A673 (cell line): Measurements from ENCODE around the gene RNU6-7. TPM values are rescaled to one million over a fixed set of nuclear protein-coding genes. Genes with fewer than 3 reads are reported as not detected.

Source experiments
- BruUV-seq: library from RNA; stranded (reverse); fragments of 400-500 nt; replicated peaks from 2 replicates; lab custom pipeline; 2021; lab: Mats Ljungman, UMichigan
- CTCF ChIA-PET: fragments of 300-600 bp; sonication (Branson Sonifier 250); formaldehyde crosslinking; loops from one replicate; lab custom pipeline; 2022; ENCODE audit warnings: antibody characterized with exemption; lab: Charles Lee
- POLR2A ChIA-PET: fragments of 300-600 bp; sonication (Branson Sonifier 250); formaldehyde crosslinking; loops from one replicate; lab custom pipeline; 2022; ENCODE audit warnings: antibody characterized with exemption; ENCODE audit not compliant: low non-redundant PET; lab: Charles Lee
- DNase-seq: peaks from one replicate; pipeline ENCODE4 v3.0.0-alpha.2; 2015; ENCODE audit warnings: low spot score
- H3K27ac ChIP-seq: fragments of 200-600 bp; sonication (generic); 2 replicates; pipeline ENCODE4 v1.5.1; 2016; ENCODE audit warnings: mixed run types, low read depth, mild to moderate bottlenecking, mixed read lengths, antibody characterized with exemption, low read length; ENCODE audit not compliant: poor library complexity, severe bottlenecking
- H3K27me3 ChIP-seq: fragments of 200-600 bp; sonication (generic); replicated peaks from 2 replicates; pipeline ENCODE4 v1.6.1; 2017; ENCODE audit warnings: mixed run types, low read depth, mild to moderate bottlenecking, mixed read lengths, antibody characterized with exemption, low read length; ENCODE audit not compliant: insufficient read depth, poor library complexity
- H3K36me3 ChIP-seq: fragments of 200-600 bp; sonication (generic); 2 replicates; pipeline ENCODE4 v1.6.1; 2016; ENCODE audit warnings: mixed run types, mild to moderate bottlenecking, mixed read lengths, antibody characterized with exemption, low read length; ENCODE audit not compliant: insufficient read depth, poor library complexity, severe bottlenecking
- H3K4me1 ChIP-seq: fragments of 200-600 bp; sonication (generic); 2 replicates; pipeline ENCODE4 v1.6.1; 2017; ENCODE audit warnings: mixed run types, mild to moderate bottlenecking, mixed read lengths, antibody characterized with exemption, low read length; ENCODE audit not compliant: insufficient read depth, poor library complexity, severe bottlenecking
- H3K4me3 ChIP-seq: fragments of 200-600 bp; sonication (generic); 2 replicates; pipeline ENCODE4 v1.5.1; 2016; ENCODE audit warnings: low read depth, mixed run types, mild to moderate bottlenecking, mixed read lengths, low read length; ENCODE audit not compliant: poor library complexity, severe bottlenecking
- H3K9me3 ChIP-seq: fragments of 200-600 bp; sonication (generic); 2 replicates; pipeline ENCODE4 v1.6.1; 2016; ENCODE audit warnings: mixed run types, low read depth, mild to moderate bottlenecking, mixed read lengths, antibody characterized with exemption, low read length; ENCODE audit not compliant: poor library complexity, severe bottlenecking
- CTCF ChIP-seq: fragments of 300-800, 200-600 bp; sonication (generic); conservative IDR thresholded peaks from 2 replicates; pipeline ENCODE4 v1.5.1; 2017; ENCODE audit warnings: low read depth, mild to moderate bottlenecking, antibody characterized with exemption, low read length, moderate library complexity, mixed read lengths
- EZH2 ChIP-seq: fragments of 200-600 bp; sonication (generic); IDR thresholded peaks from 2 replicates; pipeline ENCODE4 v1.6.1; 2017; ENCODE audit warnings: borderline replicate concordance, low read depth, mild to moderate bottlenecking, mixed read lengths, antibody characterized with exemption, low read length; ENCODE audit not compliant: poor library complexity, severe bottlenecking
- intact Hi-C: fragments of 100-400 bp; cut with micrococcal nuclease; formaldehyde crosslinking; loops from one replicate; pipeline ENCODE4 v1.10.0; 2022; ENCODE audit not compliant: unreplicated experiment
- total RNA-seq: library from RNA; stranded (reverse); gene quantifications from 2 replicates; pipeline ENCODE4 v1.2.3, GENCODE V29; 2021

RNU6-7 gene
- total RNA-seq, 1 experiment from 2014 or later, result not detected

- Histone ChIP-seq H3K36me3 (no peaks in the 10 kb centered on the region), H3K27ac (no peak overlapping the region), H3K4me3 (no peak overlapping the region), H3K4me1 (no peaks in the 10 kb centered on the region), H3K27me3 (no peaks in the 10 kb centered on the region), H3K9me3 (no peaks in the 10 kb centered on the region)
- ChIA-PET CTCF (no interaction called here), POLR2A (no interaction called here)
- no TSS peak for BruUV-seq
- TF ChIP-seq CTCF (no peak), EZH2 (no peak)
- no peak for DNase-seq
- intact Hi-C loops, result no loop called here
These were observed 8.3 kb upstream of the RNU6-7 start for GRCh38 chr14:32193532-32193931.

- BruUV-seq, result no TSS peak
- intact Hi-C loops, result no loop called here
- POLR2A ChIA-PET, result no interaction called here
These were observed 6.2 kb upstream of the RNU6-7 start for GRCh38 chr14:32195636-32196035.

DNA sequence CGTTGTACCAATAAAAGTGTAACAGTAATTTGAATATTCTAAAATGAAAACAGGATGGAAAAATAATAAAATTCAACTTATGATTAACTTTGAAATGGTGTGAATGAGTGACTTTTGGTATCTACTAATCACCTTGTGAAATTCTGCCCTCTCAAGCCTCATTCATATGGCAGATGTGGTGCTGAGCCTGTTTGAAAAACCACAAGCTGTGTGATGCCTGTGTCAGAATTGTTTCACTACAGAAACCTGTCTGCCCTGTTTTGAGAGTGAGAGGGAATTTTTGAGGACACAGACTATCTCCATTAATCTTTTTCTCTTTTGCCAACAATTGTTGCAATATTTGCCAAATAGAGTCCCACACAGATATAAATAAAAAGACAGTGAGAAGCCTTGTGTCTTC, 3.9 kb upstream of the RNU6-7 start:
- BruUV-seq, result no TSS peak
- POLR2A ChIA-PET, result no interaction called here

More at GRCh38 chr14:32195636-32196035, 6.2 kb upstream of the RNU6-7 start:
- Histone ChIP-seq H3K27me3 (no peaks in the 10 kb centered on the region), H3K9me3 (no peaks in the 10 kb centered on the region), H3K4me3 (no peak overlapping the region), H3K27ac (no peak overlapping the region), H3K36me3 (no peaks in the 10 kb centered on the region), H3K4me1 (no peaks in the 10 kb centered on the region)
- no peak for DNase-seq
- CTCF ChIA-PET, result no interaction called here
- no peak for TF ChIP-seq CTCF
- no peak for TF ChIP-seq EZH2

More for the DNA sequence above, 3.9 kb upstream of the RNU6-7 start:
- no peak for DNase-seq
- H3K4me3 ChIP-seq, result no peak overlapping the region
- H3K9me3 ChIP-seq, result no peaks in the 10 kb centered on the region
- intact Hi-C loops, result no loop called here
- no peak overlapping the region for H3K27ac ChIP-seq
- H3K27me3 ChIP-seq, result no peaks in the 10 kb centered on the region
- H3K36me3 ChIP-seq, result no peaks in the 10 kb centered on the region
- CTCF ChIA-PET, result no interaction called here
- no peak for TF ChIP-seq CTCF
- TF ChIP-seq EZH2, result no peak
- H3K4me1 ChIP-seq, result no peaks in the 10 kb centered on the region
